HG03045 (cell line): ENCODE measurements around the gene MSH5.
"Not testable (repeated sequence)": the region's sequence is repeated elsewhere in the genome, so short reads cannot be mapped to it uniquely, and the experiment has no call there.

Experiments used
- ATAC-seq: cut with Tn5 transposase; IDR thresholded peaks from one replicate; pipeline ENCODE4 v1.9.1; 2021; ENCODE audit warnings: mild to moderate bottlenecking, moderate library complexity; ENCODE audit not compliant: unreplicated experiment

The MSH5 gene

GRCh38 chr6:31739639-31740396 is at the start of gene MSH5:
MSH5 (plus strand) TSS chr6:31740005; CDS start chr6:31740467, 462 bp downstream.
- ATAC-seq = peak; percentile 79

DNA sequence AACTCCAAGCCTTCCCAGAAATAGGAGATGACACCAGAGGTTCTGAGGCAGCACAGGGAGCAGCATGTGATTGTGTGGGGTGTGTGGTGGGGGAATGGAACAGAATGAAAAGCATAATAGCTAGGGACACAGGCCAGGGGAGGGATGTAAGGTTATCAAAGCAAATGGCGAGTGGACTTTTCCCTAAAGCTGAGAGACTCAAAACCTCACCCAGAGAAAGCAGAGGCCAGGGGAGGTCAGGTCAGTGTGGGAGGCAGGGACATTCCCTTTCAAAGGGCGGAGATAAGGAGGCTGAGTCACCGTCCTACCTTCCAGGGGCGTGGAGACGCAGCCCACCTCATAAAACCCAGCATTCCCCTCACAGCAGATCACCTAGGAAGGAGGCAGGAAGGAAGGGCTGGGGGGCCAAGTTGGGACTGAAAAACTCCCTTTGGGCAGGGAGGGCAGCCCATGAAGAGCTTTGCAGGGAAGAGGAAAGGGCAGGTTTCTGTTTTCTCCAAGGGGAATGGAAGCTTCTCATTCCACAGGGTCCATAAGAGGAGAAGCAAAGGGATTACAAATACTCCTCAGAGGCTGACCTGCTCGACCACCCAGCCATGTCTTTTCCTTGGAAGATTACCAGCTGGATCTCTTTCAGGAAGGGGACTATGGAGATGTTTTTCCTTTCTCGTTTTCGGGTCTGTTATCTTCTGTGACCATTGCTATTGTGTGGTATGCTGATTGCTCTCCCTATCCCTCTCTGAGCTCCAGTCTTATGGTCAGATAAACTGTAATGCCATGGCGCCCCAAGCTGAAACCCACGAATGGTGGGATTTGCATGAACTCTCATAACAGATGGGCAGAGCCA is 49.4 kb upstream of the MSH5 start:
- ATAC-seq = no peak

GRCh38 chr6:31691078-31691463 is 48.7 kb upstream of the MSH5 start:
- no peak for ATAC-seq

GRCh38 chr6:31691564-31692108 is 48.2 kb upstream of the MSH5 start:
- ATAC-seq = no peak

- no peak for ATAC-seq
Observed at GRCh38 chr6:31692353-31692752, 47.5 kb upstream of the MSH5 start.

- ATAC-seq = no peak
Observed at GRCh38 chr6:31692886-31693285, 46.9 kb upstream of the MSH5 start.

- ATAC-seq = no peak
Observed at GRCh38 chr6:31693535-31693934, 46.3 kb upstream of the MSH5 start.

- no peak for ATAC-seq
Observed at GRCh38 chr6:31697555-31697954, 42.2 kb upstream of the MSH5 start.

GRCh38 chr6:31700740-31701401 is 38.9 kb upstream of the MSH5 start:
- ATAC-seq = no peak

DNA sequence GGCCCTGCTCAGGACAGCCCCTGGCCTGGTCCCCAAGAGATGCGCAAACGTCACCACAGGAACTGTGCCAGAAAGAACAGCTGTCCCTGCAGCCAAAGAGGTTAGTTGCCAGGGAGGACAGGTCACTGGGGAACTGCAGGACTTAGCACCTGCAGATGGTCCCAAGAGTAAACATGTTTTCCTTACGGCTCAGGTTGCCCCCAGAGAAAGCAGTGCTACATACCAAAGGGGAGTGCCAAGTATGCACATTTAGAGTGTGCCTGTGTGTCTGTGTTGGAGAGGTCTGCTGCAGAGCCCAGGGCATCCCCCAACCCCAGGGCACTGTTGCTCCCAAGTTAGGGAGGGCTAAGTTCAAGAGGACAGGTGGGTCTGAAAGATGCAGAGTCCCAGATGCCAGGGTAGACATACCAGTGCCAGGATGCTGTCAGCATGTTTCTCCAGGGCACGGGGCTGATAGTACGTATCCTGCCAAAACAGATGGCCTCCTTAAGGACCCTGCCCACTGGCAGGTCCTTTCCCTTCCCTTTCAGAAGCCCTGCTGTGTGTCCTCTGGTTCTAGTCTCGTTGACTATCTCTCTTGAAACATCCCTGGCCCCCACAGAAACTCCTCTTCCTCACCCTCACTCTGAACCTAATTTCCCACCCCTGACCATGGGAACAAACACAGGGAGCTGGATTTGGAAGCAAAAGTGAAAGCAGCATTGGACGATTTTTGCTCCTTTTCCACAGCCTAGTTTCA is 38.0 kb upstream of the MSH5 start:
- no peak for ATAC-seq

GRCh38 chr6:31702405-31702818 is 37.4 kb upstream of the MSH5 start:
- peak; percentile 3 for ATAC-seq

GRCh38 chr6:31702819-31703716 is 36.7 kb upstream of the MSH5 start, which contains the start of gene ABHD16A:
ABHD16A (minus strand) TSS chr6:31703324; CDS start chr6:31703281, 43 bp downstream.
- peak; percentile 92 for ATAC-seq

- ATAC-seq = no peak
Observed at GRCh38 chr6:31705931-31706330, 33.9 kb upstream of the MSH5 start.

- no peak for ATAC-seq
Observed at GRCh38 chr6:31706599-31706998, 33.2 kb upstream of the MSH5 start, which contains the start of gene LY6G6F. LY6G6F (plus strand) TSS chr6:31706866; CDS start chr6:31706907, 41 bp downstream.

GRCh38 chr6:31707701-31708100 is 32.1 kb upstream of the MSH5 start:
- no peak for ATAC-seq

DNA sequence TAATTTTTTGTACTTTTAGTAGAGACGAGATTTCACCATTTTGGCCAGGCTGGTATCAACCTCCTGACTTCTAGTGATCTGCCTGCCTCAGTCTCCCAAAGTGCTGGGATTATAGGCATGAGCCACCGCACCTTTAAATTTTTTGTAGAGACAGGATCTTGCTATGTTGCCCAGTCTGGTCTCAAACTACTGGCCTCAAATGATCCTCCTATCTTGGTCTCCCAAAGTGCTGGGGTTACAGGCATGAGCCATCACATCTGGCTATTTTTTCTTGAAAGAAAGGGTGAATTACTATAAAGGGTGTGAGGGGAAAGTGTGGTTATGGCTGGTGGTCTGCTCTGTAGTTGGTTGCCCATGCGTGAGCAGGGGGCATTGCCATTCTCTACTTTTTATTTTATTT is 31.6 kb upstream of the MSH5 start:
- ATAC-seq = no peak

DNA sequence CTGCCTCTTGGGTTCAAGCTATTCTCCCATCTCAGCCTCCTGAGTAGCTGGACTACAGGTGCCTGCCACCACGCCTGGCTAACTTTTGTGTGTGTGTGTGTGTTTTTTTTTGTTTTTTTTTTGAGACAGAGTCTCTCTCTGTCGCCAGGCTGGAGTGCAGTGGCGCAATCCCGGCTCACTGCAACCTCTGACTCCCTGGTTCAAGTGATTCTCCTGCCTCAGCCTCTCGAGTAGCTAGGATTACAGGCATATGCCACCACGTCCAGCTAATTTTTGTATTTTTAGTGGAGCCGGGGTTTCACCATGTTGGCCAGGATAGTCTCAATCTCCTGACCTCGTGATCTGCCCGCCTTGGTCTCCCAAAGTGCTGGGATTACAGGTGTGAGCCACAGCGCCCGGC is 30.6 kb upstream of the MSH5 start:
- ATAC-seq = not testable (repeated sequence)

DNA sequence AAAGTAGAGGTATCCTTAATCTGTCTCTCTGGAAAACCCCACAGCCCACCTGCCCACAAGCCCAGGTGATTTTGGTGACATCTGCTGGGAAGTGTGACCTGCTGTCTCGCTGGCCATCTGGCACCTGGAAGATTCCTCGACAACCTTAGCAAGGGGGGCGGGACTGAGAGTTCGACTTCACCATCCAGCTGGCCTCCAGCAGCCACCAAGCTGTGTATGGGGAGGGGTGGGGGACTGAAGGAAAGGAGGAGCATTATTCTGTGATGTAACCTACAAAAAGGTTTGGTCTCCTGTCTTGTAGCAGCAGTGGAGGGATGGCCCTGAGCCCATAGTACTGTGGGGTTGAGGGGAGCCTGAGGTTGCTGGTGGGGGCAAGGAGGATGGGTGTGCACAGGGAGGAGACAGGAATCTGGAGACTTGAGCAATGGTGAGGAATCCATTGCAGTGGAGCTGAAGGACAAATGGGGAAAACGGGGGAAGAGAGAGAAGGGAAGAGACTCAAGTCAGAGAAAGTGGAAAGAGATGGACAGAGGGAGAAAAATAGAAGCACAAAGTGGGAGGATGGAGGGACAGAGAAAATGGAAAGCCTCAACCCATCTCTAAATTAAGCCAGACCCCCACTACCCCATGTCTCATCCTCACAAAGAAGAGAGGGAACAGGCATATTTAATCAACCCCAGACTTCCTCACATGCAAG is 29.1 kb upstream of the MSH5 start:
- ATAC-seq = no peak

DNA sequence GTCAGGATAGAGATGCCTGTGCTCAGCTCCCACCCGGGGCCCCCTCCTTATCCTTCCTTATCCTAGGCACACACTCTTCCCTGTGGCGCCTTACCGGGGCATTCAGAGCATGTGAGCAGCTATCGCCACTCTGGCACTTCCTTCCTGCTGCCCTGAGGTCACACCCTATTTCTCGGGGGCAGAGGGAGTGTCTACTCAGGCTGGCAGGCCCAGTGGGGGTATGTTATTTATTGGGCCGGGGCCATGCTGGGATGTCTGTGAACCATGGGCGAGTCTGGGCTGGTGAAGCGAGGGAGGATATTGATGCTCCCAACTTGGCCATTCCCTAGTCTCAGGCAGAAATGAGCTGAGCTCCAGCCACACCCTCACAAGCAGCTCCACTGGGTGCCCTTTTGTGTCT is 28.6 kb upstream of the MSH5 start:
- no peak for ATAC-seq
